ENCODE results near the gene POU2F2.

Gene POU2F2

DNA sequence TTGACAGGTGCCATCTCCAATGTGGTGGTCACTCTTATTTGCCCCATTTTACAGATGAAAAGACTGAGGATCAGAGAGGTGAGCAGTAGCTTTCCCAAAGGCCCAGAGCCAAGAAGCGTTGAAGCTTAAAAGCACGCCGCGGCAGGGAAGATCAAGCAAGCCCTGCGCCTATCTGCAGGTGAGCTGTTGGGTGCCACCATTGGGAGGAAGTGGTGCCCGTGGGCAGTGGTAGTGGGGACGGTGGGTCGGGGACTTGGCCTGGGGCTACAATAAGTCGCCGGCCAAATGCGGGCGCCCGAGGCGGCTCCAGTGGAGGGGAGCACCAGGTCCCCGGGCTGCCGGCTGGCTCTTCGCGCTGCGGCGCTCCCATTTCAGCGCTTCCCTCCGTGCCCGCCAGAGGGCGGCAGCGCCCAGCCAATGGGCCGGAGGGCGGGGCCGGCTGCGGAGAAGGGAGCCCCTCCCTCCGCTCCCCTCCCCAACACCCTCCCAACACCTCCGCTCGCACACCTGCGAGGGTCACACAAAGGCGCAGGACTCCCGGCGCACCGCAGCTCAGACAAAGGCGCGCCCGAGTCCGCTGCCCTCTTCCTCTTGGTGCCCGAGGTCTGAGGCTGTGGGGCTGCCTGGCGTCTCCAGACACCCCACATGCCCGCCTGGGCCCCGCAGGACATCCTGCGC is 744 bp upstream of the POU2F2 start:
- Histone ChIP-seq H3K9ac (ENCODE audit: low read depth, low read length) (peak overlapping the region; percentile 52; the same call in 1 of the 2 replicates), H3K27ac (ENCODE audit: low read length) (no peak overlapping the region), H3K27me3 (ENCODE audit: insufficient read depth, low read length) (peaks cover 47% of the 10 kb centered on the region), H3K36me3 (ENCODE audit: insufficient read depth, low read depth, low read length) (no peaks in the 10 kb centered on the region), H3K4me1 (ENCODE audit: insufficient read depth, low read length) (no peaks in the 10 kb centered on the region), H3K4me3 (ENCODE audit: low read length) (peak overlapping the region; percentile 71), H3K9me3 (ENCODE audit: insufficient read depth, low read depth, low read length) (no peaks in the 10 kb centered on the region)

DNA sequence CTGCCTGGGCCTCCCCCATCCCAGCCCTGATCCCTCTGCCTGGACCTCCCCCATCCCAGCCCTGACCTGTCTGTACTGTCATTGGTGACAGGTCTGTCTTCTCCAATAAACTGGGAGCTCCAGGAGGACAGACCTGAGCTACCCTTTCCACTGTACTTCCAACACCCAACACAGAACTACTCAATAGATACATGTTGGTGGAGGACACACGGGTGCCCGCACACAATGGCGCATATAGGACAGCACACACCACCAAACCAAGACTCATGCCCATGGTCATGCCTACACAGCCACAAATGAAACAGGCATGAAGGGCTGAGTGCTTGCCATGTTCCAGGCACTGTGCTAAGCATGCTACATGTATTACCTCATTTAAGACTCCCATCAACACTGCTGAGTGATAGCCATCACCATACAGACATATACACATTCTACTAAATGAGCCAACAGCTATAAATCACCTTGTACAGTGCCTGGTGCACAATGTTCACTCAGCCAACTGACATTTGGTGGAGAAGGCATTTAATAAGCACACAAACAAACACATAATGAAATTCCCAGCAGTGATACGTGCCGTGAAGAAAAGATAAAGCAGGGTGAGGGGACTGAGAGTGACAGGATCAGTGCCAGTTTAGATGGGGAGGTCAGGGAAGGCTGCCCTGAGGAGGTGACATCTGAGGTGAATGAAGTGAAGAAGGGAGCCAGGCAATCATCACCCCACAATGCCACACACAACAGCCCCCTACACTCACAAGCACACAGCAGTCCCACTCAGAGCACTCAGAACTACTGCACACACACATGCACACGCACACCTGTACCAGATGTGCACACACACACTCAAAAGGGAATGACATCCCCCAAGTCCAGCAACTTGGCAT is 857 bp downstream of the POU2F2 start:
- H3K27ac ChIP-seq (ENCODE audit: low read length), result no peak overlapping the region
- no peaks in the 10 kb centered on the region for H3K36me3 ChIP-seq (ENCODE audit: insufficient read depth, low read depth, low read length)

DNA sequence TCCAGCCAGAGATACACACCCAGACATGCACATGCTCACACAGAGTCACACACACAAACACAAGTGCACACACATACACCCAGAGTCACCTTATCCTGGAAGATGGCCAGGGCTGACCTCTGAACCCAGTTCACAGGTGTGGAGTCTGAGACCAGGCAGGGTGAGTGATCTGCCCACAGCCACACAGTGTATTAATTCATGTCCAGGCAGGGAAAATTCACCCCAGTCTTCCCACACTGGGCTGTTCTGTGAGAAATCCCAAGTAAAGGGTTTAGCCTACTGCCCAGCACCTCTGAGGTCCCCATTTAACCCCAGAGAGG is 2.0 kb downstream of the POU2F2 start:
- Histone ChIP-seq H3K9ac (ENCODE audit: low read depth, low read length) (no peak overlapping the region), H3K4me3 (ENCODE audit: low read length) (no peak overlapping the region), H3K27me3 (ENCODE audit: insufficient read depth, low read length) (peaks cover 36% of the 10 kb centered on the region), H3K4me1 (ENCODE audit: insufficient read depth, low read length) (no peaks in the 10 kb centered on the region), H3K36me3 (ENCODE audit: insufficient read depth, low read depth, low read length) (no peaks in the 10 kb centered on the region), H3K27ac (ENCODE audit: low read length) (no peak overlapping the region), H3K9me3 (ENCODE audit: insufficient read depth, low read depth, low read length) (no peaks in the 10 kb centered on the region)

More for the DNA sequence above, 857 bp downstream of the POU2F2 start:
- peak overlapping the region; percentile 71 for H3K4me3 ChIP-seq (ENCODE audit: low read length)
- peaks cover 37% of the 10 kb centered on the region for H3K27me3 ChIP-seq (ENCODE audit: insufficient read depth, low read length)
- no peaks in the 10 kb centered on the region for H3K9me3 ChIP-seq (ENCODE audit: insufficient read depth, low read depth, low read length)
- peak overlapping the region; percentile 27; the same call in 1 of the 2 replicates for H3K9ac ChIP-seq (ENCODE audit: low read depth, low read length)
- no peaks in the 10 kb centered on the region for H3K4me1 ChIP-seq (ENCODE audit: insufficient read depth, low read length)

DNA sequence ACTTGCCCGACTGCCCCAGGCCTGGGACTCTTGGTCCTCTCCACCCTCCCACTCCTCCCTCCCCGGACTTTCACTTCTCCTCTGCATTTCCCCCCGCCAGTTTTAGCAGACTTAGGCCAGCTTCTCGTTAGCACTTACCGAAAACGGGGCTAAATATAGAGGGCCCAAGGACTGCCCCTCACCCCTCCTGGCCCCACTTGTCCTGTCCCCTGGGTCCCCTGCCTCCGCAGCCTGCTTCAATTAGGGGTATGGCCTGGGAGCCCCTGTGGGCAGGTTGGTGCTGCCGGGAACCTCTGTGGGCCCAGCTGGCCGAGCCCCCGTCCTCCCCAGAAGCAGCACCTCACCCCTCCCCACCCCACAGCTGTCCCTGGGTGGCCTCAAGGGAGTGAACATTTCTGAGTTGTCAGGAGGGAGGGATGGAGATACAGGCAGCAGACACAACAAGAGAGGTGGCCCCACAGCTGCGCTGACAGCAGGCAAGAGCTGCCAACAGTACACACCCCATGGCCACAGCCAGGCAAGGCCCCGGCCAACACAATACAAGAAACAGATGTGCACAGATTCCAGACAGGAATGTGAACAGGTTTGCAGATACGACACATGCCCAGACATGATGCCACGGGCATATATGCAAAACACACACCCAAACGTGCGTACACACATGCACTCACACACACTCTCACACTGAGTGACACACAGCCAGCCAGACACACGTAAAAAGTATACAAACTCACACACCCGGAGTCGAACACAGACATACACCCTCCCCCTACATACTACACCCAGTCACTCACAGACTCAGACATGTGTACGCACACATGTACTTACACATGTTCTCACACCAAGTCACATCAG is 2.6 kb downstream of the POU2F2 start:
- no peaks in the 10 kb centered on the region for H3K4me1 ChIP-seq (ENCODE audit: insufficient read depth, low read length)
- H3K27me3 ChIP-seq (ENCODE audit: insufficient read depth, low read length), result peaks cover 35% of the 10 kb centered on the region
- no peak overlapping the region for H3K4me3 ChIP-seq (ENCODE audit: low read length)
- H3K27ac ChIP-seq (ENCODE audit: low read length), result no peak overlapping the region
- no peaks in the 10 kb centered on the region for H3K9me3 ChIP-seq (ENCODE audit: insufficient read depth, low read depth, low read length)
- H3K9ac ChIP-seq (ENCODE audit: low read depth, low read length), result no peak overlapping the region
- no peaks in the 10 kb centered on the region for H3K36me3 ChIP-seq (ENCODE audit: insufficient read depth, low read depth, low read length)

DNA sequence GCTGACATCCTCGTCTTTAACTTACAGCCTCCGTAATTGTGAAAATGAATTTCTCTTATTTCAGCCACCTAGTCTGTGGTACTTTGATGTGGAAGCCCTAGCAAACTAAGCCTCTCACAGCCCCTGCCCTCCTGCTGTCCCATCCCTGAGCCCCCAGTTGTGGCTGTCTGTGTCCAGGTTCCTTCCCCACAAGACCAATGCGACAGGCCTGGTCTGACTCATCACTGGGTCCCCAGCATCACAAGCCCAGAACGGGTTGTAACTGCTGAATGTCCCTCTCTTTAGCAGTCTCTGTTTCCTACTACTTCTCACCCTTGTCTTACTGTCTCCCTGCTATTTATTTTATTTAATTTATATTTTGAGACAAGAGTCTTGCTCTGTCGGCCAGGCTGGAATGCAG is 5.7 kb downstream of the POU2F2 start:
- no peaks in the 10 kb centered on the region for H3K4me1 ChIP-seq (ENCODE audit: insufficient read depth, low read length)
- no peak overlapping the region for H3K4me3 ChIP-seq (ENCODE audit: low read length)
- no peaks in the 10 kb centered on the region for H3K36me3 ChIP-seq (ENCODE audit: insufficient read depth, low read depth, low read length)
- peaks cover 6% of the 10 kb centered on the region for H3K27me3 ChIP-seq (ENCODE audit: insufficient read depth, low read length)
- H3K27ac ChIP-seq (ENCODE audit: low read length), result no peak overlapping the region
- no peak overlapping the region for H3K9ac ChIP-seq (ENCODE audit: low read depth, low read length)
- no peaks in the 10 kb centered on the region for H3K9me3 ChIP-seq (ENCODE audit: insufficient read depth, low read depth, low read length)

DNA sequence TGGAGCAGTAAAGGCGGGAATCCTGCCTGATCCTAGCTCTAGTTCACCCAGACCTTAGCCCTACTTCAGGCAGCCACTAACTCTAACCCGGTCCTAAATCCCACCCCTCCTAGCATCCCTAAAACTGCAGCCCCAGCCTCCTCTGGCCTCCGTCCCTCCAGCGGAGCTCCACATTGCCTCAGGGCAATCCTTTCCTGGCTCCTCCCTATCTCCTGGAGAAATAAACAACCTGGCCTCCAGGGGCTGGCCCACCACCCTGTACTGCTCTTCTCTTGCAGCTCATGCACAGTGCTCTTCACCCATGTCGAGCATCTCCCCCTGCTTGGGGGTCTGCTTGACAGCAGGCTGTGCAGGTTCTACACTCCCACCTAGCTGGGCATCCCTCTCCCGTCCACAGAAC is 6.7 kb downstream of the POU2F2 start:
- no peaks in the 10 kb centered on the region; the same call in 1 of the 2 replicates for H3K27me3 ChIP-seq (ENCODE audit: insufficient read depth, low read length)
- H3K4me1 ChIP-seq (ENCODE audit: insufficient read depth, low read length), result peaks cover 7% of the 10 kb centered on the region
- H3K9me3 ChIP-seq (ENCODE audit: insufficient read depth, low read depth, low read length), result no peaks in the 10 kb centered on the region
- no peak overlapping the region for H3K9ac ChIP-seq (ENCODE audit: low read depth, low read length)
- H3K4me3 ChIP-seq (ENCODE audit: low read length), result no peak overlapping the region
- no peaks in the 10 kb centered on the region for H3K36me3 ChIP-seq (ENCODE audit: insufficient read depth, low read depth, low read length)
- H3K27ac ChIP-seq (ENCODE audit: low read length), result no peak overlapping the region

DNA sequence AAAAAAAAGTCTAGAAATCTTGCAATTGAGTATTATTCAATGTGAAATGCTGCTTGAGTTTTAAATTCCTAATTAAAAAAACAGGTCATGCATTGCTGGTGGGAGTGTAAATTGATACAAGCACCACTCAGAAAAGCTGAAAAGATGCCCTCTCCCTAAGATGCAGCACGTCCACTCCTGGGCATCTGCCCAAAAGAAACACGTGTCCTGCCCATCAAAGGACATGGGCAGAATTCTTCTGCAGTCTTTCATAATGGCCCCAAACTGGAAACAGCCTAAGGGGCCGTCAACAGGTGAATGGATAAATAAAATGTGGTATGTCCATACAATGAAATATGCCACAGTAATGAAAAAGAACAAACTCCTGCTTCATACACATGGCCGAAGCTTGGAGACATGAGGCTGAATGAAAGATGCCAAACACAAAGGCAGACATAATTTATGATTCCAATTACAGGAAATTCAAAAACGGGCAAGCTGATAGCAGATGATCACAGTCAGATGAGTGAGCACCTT is 7.8 kb downstream of the POU2F2 start:
- Histone ChIP-seq H3K9me3 (ENCODE audit: insufficient read depth, low read depth, low read length) (no peaks in the 10 kb centered on the region), H3K9ac (ENCODE audit: low read depth, low read length) (no peak overlapping the region), H3K27me3 (ENCODE audit: insufficient read depth, low read length) (no peaks in the 10 kb centered on the region), H3K27ac (ENCODE audit: low read length) (no peak overlapping the region), H3K4me3 (ENCODE audit: low read length) (no peak overlapping the region), H3K36me3 (ENCODE audit: insufficient read depth, low read depth, low read length) (no peaks in the 10 kb centered on the region), H3K4me1 (ENCODE audit: insufficient read depth, low read length) (peaks cover 7% of the 10 kb centered on the region)

DNA sequence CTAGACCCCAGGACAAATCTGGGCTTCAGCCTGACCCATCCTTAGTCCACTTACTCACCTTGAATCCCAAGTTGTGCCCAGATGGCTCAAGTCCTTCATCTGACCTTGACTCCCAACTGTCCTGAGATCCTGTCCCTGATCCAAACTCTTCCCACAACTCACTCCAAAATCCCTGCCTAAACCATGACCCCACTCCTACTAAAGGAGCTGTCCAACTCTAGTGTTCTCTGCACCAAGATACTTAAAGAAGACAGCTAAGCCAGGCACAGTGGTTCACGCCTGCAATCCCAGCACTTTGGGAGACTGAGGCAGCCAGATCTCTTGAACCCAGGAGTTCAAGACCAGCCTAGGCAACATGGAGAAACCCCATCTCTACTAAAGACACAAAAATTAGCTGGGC is 8.5 kb downstream of the POU2F2 start:
- H3K9me3 ChIP-seq (ENCODE audit: insufficient read depth, low read depth, low read length), result no peaks in the 10 kb centered on the region
- H3K27me3 ChIP-seq (ENCODE audit: insufficient read depth, low read length), result no peaks in the 10 kb centered on the region
- H3K27ac ChIP-seq (ENCODE audit: low read length), result no peak overlapping the region
- no peak overlapping the region for H3K4me3 ChIP-seq (ENCODE audit: low read length)
- H3K4me1 ChIP-seq (ENCODE audit: insufficient read depth, low read length), result peaks cover 7% of the 10 kb centered on the region
- no peaks in the 10 kb centered on the region for H3K36me3 ChIP-seq (ENCODE audit: insufficient read depth, low read depth, low read length)
- H3K9ac ChIP-seq (ENCODE audit: low read depth, low read length), result no peak overlapping the region

DNA sequence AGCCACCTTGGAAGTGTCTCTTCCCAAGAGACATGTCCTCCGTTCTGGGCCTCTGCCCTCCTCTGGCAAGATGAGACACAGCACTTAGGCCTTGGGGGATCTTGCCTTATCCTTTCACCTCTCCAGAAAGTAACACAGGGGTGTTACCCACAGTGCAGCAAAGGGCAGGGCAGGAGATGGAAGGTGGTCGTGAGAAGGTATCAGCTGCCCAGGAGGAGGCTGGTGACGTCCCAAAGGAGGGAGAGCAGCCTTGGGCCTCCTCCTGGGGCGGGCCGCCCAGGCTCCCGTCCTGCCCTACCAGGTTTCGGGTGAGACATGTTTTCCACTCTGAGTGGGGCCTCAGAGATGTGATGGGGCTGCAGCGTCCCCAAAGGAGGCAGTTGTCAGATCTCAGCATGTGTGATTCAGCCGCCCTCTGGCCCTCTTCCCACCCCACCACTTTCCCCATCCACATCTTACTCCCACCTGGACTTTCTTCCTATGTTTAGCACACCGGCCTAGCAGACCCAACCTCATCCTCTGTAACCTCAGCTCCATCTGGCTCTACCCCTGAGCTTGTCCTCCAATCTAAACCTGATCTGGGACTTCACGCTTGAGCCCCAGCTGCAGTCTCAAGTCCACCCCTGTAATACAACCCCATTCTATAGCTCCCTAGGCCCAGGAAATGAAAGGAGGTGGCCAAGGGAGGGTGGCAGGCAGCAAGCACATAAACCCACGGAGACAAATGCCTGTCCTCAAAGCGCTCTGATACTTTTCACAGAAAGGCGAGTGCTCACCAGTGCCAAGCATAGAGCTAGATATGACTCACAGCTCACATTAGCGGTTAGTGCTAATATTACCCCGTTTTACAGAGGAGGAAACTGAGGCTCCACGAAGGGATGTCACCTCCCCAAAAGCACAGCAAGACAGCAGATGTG is 9.3 kb downstream of the POU2F2 start:
- Histone ChIP-seq H3K36me3 (ENCODE audit: insufficient read depth, low read depth, low read length) (no peaks in the 10 kb centered on the region), H3K4me3 (ENCODE audit: low read length) (no peak overlapping the region), H3K27me3 (ENCODE audit: insufficient read depth, low read length) (no peaks in the 10 kb centered on the region), H3K27ac (ENCODE audit: low read length) (no peak overlapping the region), H3K4me1 (ENCODE audit: insufficient read depth, low read length) (peaks cover 7% of the 10 kb centered on the region), H3K9ac (ENCODE audit: low read depth, low read length) (no peak overlapping the region), H3K9me3 (ENCODE audit: insufficient read depth, low read depth, low read length) (no peaks in the 10 kb centered on the region)

DNA sequence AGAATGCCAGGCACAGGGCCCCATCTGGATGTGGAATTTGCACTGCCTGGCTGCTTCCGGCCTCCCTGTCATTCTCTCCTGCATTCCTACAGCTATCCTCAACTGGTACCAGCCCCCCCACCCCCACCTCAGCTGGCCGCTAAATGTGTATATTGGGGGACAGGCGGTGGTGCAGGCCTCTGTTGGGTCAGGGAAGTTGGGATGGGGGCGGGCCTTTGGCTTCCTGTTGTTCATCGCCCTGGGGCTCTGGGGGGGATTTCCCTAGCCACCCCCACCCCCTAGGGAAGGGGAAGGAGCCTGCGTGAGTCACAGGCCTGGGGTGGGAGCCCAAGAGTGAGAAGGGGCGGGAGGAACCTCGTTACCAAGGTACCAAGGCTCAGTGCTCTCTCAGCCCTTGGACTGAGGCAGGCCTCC is 10.6 kb downstream of the POU2F2 start:
- no peaks in the 10 kb centered on the region for H3K9me3 ChIP-seq (ENCODE audit: insufficient read depth, low read depth, low read length)
- H3K36me3 ChIP-seq (ENCODE audit: insufficient read depth, low read depth, low read length), result no peaks in the 10 kb centered on the region
- peaks cover 7% of the 10 kb centered on the region for H3K4me1 ChIP-seq (ENCODE audit: insufficient read depth, low read length)
- no peak overlapping the region for H3K4me3 ChIP-seq (ENCODE audit: low read length)
- H3K9ac ChIP-seq (ENCODE audit: low read depth, low read length), result no peak overlapping the region
- no peak overlapping the region for H3K27ac ChIP-seq (ENCODE audit: low read length)
- H3K27me3 ChIP-seq (ENCODE audit: insufficient read depth, low read length), result no peaks in the 10 kb centered on the region

All from iPS-20b (cell line).